ENCODE data around the gene FRMD4A. TPM values are rescaled to one million over a fixed set of nuclear protein-coding genes. Genes with fewer than 3 reads are reported as not detected.

FRMD4A gene
- total RNA-seq, 5 donors from 2014 or later (not counting 1 experiment from before 2014, with no cell fraction given) = 1.3 to 1.8 (median 1.4) TPM

GRCh38 chr10:13615650-13616300 lies 714.9 kb downstream of the FRMD4A start:
- WGBS (ENCODE audit: insufficient coverage) = no CpG with 5 or more reads among the region's 7 CpGs
- CTCF ChIA-PET = interaction anchor here in 1 of 2 donors (0.5 kb wide), 1 partner anchor 512 kb away, joined by 6 read pairs; no protein-coding TSS in a partner anchor
- Histone ChIP-seq H3K4me1 (ENCODE audit: control insufficient read depth in 1 of 2, extremely low read depth in 1 of 2, insufficient read depth in 2 of 2, low read length in 2 of 2) (no peaks in the 10 kb centered on the region), H3K4me3 (ENCODE audit: control insufficient read depth in 1 of 2, extremely low read depth in 1 of 2, low read length in 1 of 2) (no peak overlapping the region), H3K9me3 (no peaks in the 10 kb centered on the region), H3K36me3 (ENCODE audit: control insufficient read depth in 2 of 2, extremely low read depth in 1 of 2, insufficient read depth in 1 of 2, low read length in 1 of 2) (peaks cover 7 to 62% of the 10 kb centered on the region in 2 donors), H3K27ac (ENCODE audit: low read length) (no peak overlapping the region), H3K27me3 (replicated peaks in 1 of 2; ENCODE audit: control insufficient read depth in 2 of 2, extremely low read depth in 1 of 2, insufficient read depth in 2 of 2, low read length in 1 of 2) (no peaks in the 10 kb centered on the region)
- no peaks in the 10 kb centered on the region for H3K27me3 Mint-ChIP-seq
- H3K9me3 Mint-ChIP-seq = no peaks in the 10 kb centered on the region
- POLR2A ChIA-PET = interaction anchor here (0.6 to 0.7 kb wide), 3 partner anchors 10 to 518 kb away, joined by 3 to 10 read pairs (median 6); no protein-coding TSS in a partner anchor
- no peak overlapping the region for H3K27ac Mint-ChIP-seq
- no peak for DNase-seq
- no peak for ATAC-seq (replicated peaks in 1 of 4)
- H3K4me3 Mint-ChIP-seq = no peak overlapping the region
- no peaks in the 10 kb centered on the region for H3K4me1 Mint-ChIP-seq
- peaks cover 70% of the 10 kb centered on the region for H3K36me3 Mint-ChIP-seq

DNA sequence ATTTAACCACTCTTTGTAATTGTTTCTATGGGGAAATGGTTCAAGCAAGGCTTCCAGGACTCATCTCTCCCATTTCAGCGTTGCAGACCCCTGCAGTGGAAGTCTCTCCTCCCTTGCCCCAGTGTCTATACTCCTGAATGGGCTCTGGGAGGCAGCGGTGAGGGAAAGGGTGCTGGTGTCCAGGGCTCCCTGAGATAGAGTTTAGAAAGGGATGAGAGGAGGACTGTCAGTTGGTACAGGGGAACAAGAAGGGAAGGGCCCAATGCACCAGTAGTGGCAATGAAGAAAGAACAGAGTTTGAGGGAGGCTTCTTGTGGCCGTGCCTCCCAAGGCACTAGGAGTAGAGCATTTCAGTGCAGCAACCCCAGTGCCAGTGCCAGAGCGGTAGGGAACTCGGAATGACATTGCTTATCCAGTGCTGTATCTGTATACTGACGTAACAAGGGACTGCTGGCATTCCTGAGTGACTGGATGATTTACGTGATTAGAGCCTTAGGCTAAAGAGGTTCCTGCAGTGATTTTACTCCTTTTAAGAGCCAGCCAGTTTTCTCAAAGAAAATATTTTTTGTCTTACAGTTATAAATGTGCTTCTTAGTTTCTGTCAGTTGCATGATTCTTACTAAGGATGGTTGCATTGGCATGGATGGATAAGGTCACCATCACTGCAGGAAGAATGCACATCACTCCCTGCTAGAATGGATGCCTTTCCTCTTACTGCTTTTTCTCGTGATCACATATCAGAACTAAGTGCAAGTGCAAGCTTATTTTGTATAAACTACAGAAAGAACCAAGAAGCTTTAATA lies 716.0 kb downstream of the FRMD4A start:
- Mint-ChIP-seq H3K4me3 (no peak overlapping the region), H3K27me3 (no peaks in the 10 kb centered on the region), H3K36me3 (peaks cover 73% of the 10 kb centered on the region), H3K9me3 (no peaks in the 10 kb centered on the region), H3K4me1 (no peaks in the 10 kb centered on the region), H3K27ac (no peak overlapping the region)
- H3K27ac ChIP-seq (ENCODE audit: low read length) = no peak overlapping the region
- ChIA-PET CTCF (interaction anchor here in 1 of 2 donors (0.5 kb wide), 1 partner anchor 511 kb away, joined by 6 read pairs; no protein-coding TSS in a partner anchor), POLR2A (interaction anchor here in 1 of 2 donors (0.7 kb wide), 2 partner anchors 54 to 517 kb away, joined by 3 to 6 read pairs; no protein-coding TSS in a partner anchor)
- WGBS (ENCODE audit: insufficient coverage) = 96% methylated on average over 4 of the region's 8 CpGs
- peaks cover 7 to 69% of the 10 kb centered on the region in 2 donors for H3K36me3 ChIP-seq (ENCODE audit: control insufficient read depth in 2 of 2, extremely low read depth in 1 of 2, insufficient read depth in 1 of 2, low read length in 1 of 2)
- H3K4me1 ChIP-seq (ENCODE audit: control insufficient read depth in 1 of 2, extremely low read depth in 1 of 2, insufficient read depth in 2 of 2, low read length in 2 of 2) = no peaks in the 10 kb centered on the region
- H3K4me3 ChIP-seq (ENCODE audit: control insufficient read depth in 1 of 2, extremely low read depth in 1 of 2, low read length in 1 of 2) = no peak overlapping the region
- H3K9me3 ChIP-seq = no peaks in the 10 kb centered on the region
- no peak for DNase-seq
- no peak for ATAC-seq (replicated peaks in 1 of 4)
- H3K27me3 ChIP-seq (replicated peaks in 1 of 2; ENCODE audit: control insufficient read depth in 2 of 2, extremely low read depth in 1 of 2, insufficient read depth in 2 of 2, low read length in 1 of 2) = no peaks in the 10 kb centered on the region

- CTCF ChIA-PET = interaction anchor here in 1 of 2 donors (0.5 kb wide), 1 partner anchor 189 kb away, joined by 3 read pairs; no protein-coding TSS in a partner anchor
- no peaks in the 10 kb centered on the region for H3K4me1 ChIP-seq (ENCODE audit: control insufficient read depth in 1 of 2, extremely low read depth in 1 of 2, insufficient read depth in 2 of 2, low read length in 2 of 2)
- POLR2A ChIA-PET = no interaction called here
- H3K27ac ChIP-seq (ENCODE audit: low read length) = no peak overlapping the region
- Mint-ChIP-seq H3K9me3 (no peaks in the 10 kb centered on the region), H3K4me3 (no peak overlapping the region), H3K4me1 (no peaks in the 10 kb centered on the region), H3K36me3 (peaks cover 75% of the 10 kb centered on the region), H3K27me3 (no peaks in the 10 kb centered on the region), H3K27ac (no peak overlapping the region)
- DNase-seq (peak in 1 of 35 experiments; percentile 4), ATAC-seq (replicated peaks in 1 of 4) (no peak)
- H3K4me3 ChIP-seq (ENCODE audit: control insufficient read depth in 1 of 2, extremely low read depth in 1 of 2, low read length in 1 of 2) = no peak overlapping the region
- no CpG with 5 or more reads among the region's 5 CpGs for WGBS (ENCODE audit: insufficient coverage)
- no peaks in the 10 kb centered on the region for H3K27me3 ChIP-seq (replicated peaks in 1 of 2; ENCODE audit: control insufficient read depth in 2 of 2, extremely low read depth in 1 of 2, insufficient read depth in 2 of 2, low read length in 1 of 2)
- no peaks in the 10 kb centered on the region for H3K9me3 ChIP-seq
- H3K36me3 ChIP-seq (ENCODE audit: control insufficient read depth in 2 of 2, extremely low read depth in 1 of 2, insufficient read depth in 1 of 2, low read length in 1 of 2) = peaks cover 4 to 76% of the 10 kb centered on the region in 2 donors
Observed at GRCh38 chr10:13613519-13613918, 717.2 kb downstream of the FRMD4A start.

- DNase-seq = no peak
- H3K4me1 ChIP-seq (ENCODE audit: control insufficient read depth in 1 of 2, extremely low read depth in 1 of 2, insufficient read depth in 2 of 2, low read length in 2 of 2) = no peaks in the 10 kb centered on the region
- H3K36me3 ChIP-seq (ENCODE audit: control insufficient read depth in 2 of 2, extremely low read depth in 1 of 2, insufficient read depth in 1 of 2, low read length in 1 of 2) = peaks cover 4 to 78% of the 10 kb centered on the region in 2 donors
- H3K27ac ChIP-seq (ENCODE audit: low read length) = no peak overlapping the region
- Mint-ChIP-seq H3K36me3 (peaks cover 73% of the 10 kb centered on the region), H3K27me3 (no peaks in the 10 kb centered on the region), H3K4me1 (no peaks in the 10 kb centered on the region), H3K4me3 (no peak overlapping the region), H3K9me3 (no peaks in the 10 kb centered on the region), H3K27ac (no peak overlapping the region)
- H3K9me3 ChIP-seq = no peaks in the 10 kb centered on the region
- POLR2A ChIA-PET = interaction anchor here in 1 of 2 donors (0.5 to 0.6 kb wide), 2 partner anchors 321 to 1593 kb away, joined by 4 to 6 read pairs; no protein-coding TSS in a partner anchor
- WGBS (ENCODE audit: insufficient coverage) = 100% methylated on average over 2 of the region's 3 CpGs
- no peaks in the 10 kb centered on the region for H3K27me3 ChIP-seq (replicated peaks in 1 of 2; ENCODE audit: control insufficient read depth in 2 of 2, extremely low read depth in 1 of 2, insufficient read depth in 2 of 2, low read length in 1 of 2)
- CTCF ChIA-PET = interaction anchor here in 1 of 2 donors (0.6 kb wide), 1 partner anchor 8 kb away, joined by 3 read pairs; no protein-coding TSS in a partner anchor
- H3K4me3 ChIP-seq (ENCODE audit: control insufficient read depth in 1 of 2, extremely low read depth in 1 of 2, low read length in 1 of 2) = no peak overlapping the region
- no peak for ATAC-seq (replicated peaks in 1 of 4)
Observed at GRCh38 chr10:13612654-13613373, 717.9 kb downstream of the FRMD4A start.

DNA sequence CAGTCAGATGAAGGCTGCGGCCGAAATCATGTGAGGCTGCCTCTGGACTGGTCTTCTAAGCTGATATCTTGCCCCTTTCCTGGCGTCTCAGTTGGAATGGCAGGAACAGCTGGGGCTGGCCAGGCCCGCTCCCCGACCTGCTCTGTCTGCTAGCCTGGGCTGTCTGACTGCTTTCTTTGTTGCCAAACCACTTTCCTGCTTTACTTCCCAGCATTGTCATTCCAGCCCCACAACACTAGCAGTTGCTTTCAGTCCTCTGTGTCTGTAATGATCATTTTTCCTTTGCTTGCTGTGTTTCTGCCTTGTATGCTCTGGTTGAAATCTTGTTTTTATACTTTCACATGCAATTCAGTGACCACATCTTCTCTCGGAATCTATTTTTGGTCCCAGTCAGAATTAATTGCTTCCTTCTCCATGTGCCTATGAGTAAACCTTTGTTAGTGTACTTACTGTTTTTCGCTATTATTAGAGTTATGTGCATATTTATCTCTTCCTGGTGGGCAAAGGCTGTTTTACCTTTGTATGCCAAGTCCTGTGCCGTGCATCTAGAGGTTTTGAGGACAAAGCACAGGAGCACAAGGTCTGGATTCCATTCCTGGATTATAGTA lies 722.4 kb downstream of the FRMD4A start:
- no peak overlapping the region for H3K27ac ChIP-seq (ENCODE audit: low read length)
- peaks cover 0 to 6% (median 0%) of the 10 kb centered on the region in 3 donors for H3K4me1 Mint-ChIP-seq
- ATAC-seq (replicated peaks in 1 of 4) (no peak), DNase-seq (no peak)
- H3K36me3 ChIP-seq (ENCODE audit: control insufficient read depth in 2 of 2, extremely low read depth in 1 of 2, insufficient read depth in 1 of 2, low read length in 1 of 2) = peaks cover 2 to 68% of the 10 kb centered on the region in 2 donors
- H3K27me3 Mint-ChIP-seq = no peaks in the 10 kb centered on the region
- no peaks in the 10 kb centered on the region for H3K9me3 ChIP-seq
- H3K27ac Mint-ChIP-seq = no peak overlapping the region
- H3K4me1 ChIP-seq (ENCODE audit: control insufficient read depth in 1 of 2, extremely low read depth in 1 of 2, insufficient read depth in 2 of 2, low read length in 2 of 2) = no peaks in the 10 kb centered on the region
- H3K4me3 Mint-ChIP-seq = no peak overlapping the region
- H3K4me3 ChIP-seq (ENCODE audit: control insufficient read depth in 1 of 2, extremely low read depth in 1 of 2, low read length in 1 of 2) = no peak overlapping the region
- ChIA-PET CTCF (interaction anchor here in 1 of 2 donors (0.6 kb wide), 1 partner anchor 15 kb away, joined by 3 read pairs; no protein-coding TSS in a partner anchor), POLR2A (no interaction called here)
- no peaks in the 10 kb centered on the region for H3K9me3 Mint-ChIP-seq
- 100% methylated on average over 6 of the region's 8 CpGs for WGBS (ENCODE audit: insufficient coverage)
- H3K27me3 ChIP-seq (replicated peaks in 1 of 2; ENCODE audit: control insufficient read depth in 2 of 2, extremely low read depth in 1 of 2, insufficient read depth in 2 of 2, low read length in 1 of 2) = no peaks in the 10 kb centered on the region
- H3K36me3 Mint-ChIP-seq = peaks cover 60% of the 10 kb centered on the region
